Lower leg skin (tissue), 4 donors: Measurements from ENCODE around the gene LRGUK. TPM values are rescaled to one million over a fixed set of nuclear protein-coding genes. Genes with fewer than 3 reads are reported as not detected.
"Not testable (repeated sequence)": the region's sequence is repeated elsewhere in the genome, so short reads cannot be mapped to it uniquely, and the experiment has no call there.

ENCODE experiments used
- DNase-seq, 2 donors: peaks; one replicate each; pipeline ENCODE4 v3.0.0-alpha.2; 2019; ENCODE audit warnings: low spot score in 2 of 2
- H3K4me3 ChIP-seq: fragments of 200-600 bp; sonication (generic); 2 replicates; pipeline ENCODE4 v1.5.1; 2017; ENCODE audit warnings: mild to moderate bottlenecking, low read depth; ENCODE audit not compliant: poor library complexity, severe bottlenecking
- CTCF ChIP-seq, 3 donors: fragments of 450-650 bp; IDR thresholded peaks; one replicate each; pipeline ENCODE4 v1.5.1; 2016; ENCODE audit warnings: antibody characterized with exemption in 3 of 3, mild to moderate bottlenecking in 3 of 3, moderate library complexity in 2 of 3
- POLR2A ChIP-seq, 2 donors: fragments of 450-650 bp; IDR thresholded peaks; one replicate each; pipeline ENCODE4 v1.6.1; 2016 to 2017; ENCODE audit warnings: antibody characterized with exemption in 2 of 2, mild to moderate bottlenecking in 1 of 2, moderate library complexity in 1 of 2
- WGBS, 2 donors: methylation state at CpG; one replicate each; pipeline ENCODE4 v1.1.5; 2018; 5-methylcytosine and 5-hydroxymethylcytosine counted together
- intact Hi-C: fragments of 100-400 bp; cut with DNase I; formaldehyde crosslinking; loops from one replicate; pipeline ENCODE4 v1.15.0; 2023; ENCODE audit warnings: low total_unique reads
- total RNA-seq, 4 donors: library from RNA; depleted of rRNA; stranded (reverse); fragments of >200 nt; gene quantifications; one replicate each; pipeline ENCODE4 v1.1.0, GENCODE V29; 2016

LRGUK gene
- total RNA-seq, 4 donors from 2014 or later: 0.08 to 0.68 (median 0.18) TPM

GRCh38 chr7:134293002-134293740 lies 166.0 kb downstream of the LRGUK start:
- no peak overlapping the region for H3K4me3 ChIP-seq
- peak in 1 of 2 donors; percentile 22 for DNase-seq
- TF ChIP-seq POLR2A (IDR thresholded peaks at IDR 0.05) (no peak), CTCF (IDR thresholded peaks at IDR 0.05) (peak in 1 of 3 donors; percentile 14)
- intact Hi-C loops: no loop called here
- WGBS, 2 donors: 91 to 92% methylated on average over 12 of the region's 12 CpGs

GRCh38 chr7:134295982-134296381 lies 168.8 kb downstream of the LRGUK start:
- H3K4me3 ChIP-seq, DNase-seq, intact Hi-C loops: not testable (repeated sequence)
- 79 to 81% methylated on average over 7 of the region's 7 CpGs for WGBS, 2 donors

GRCh38 chr7:134297489-134297888 lies 170.3 kb downstream of the LRGUK start:
- TF ChIP-seq POLR2A (IDR thresholded peaks at IDR 0.05) (no peak), CTCF (IDR thresholded peaks at IDR 0.05) (no peak)
- WGBS, 2 donors: 92 to 94% methylated on average over 2 of the region's 2 CpGs
- intact Hi-C loops: no loop called here

DNA sequence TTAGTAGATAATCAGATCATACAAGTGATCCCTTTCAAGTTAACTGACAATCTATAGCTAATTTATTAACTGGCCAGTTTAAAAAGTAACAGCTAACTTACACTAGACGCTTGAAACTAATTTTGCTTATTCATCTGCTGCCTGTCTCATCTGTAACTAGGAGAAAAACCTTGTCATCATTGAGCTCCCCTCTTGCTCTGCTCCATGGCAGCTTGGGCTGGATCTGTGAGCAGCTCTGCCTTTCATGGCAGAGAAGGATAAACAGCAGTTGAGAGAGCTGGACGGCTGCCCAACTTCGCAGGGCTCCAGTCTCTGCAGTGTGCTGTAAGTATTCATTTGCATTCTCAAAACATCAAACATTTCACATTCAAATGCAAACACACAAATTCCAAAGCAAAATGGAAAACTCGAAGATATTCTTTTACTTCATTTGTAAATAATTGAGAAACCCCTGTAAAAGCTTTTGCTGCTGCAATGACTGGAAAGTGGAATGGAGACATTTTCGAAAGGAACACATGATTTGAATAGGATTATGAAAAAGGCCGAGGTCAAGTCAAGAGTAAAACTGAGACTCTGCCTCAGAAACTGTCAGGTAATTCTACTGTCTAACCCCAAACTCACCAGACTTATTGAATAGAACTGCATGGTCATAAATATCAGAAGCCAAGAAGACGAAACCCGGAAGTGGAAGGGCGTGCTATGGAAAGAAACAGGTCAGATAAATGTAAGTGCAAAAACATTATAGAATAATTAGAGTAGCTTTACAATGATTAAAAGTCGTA lies 172.0 kb downstream of the LRGUK start:
- intact Hi-C loops: no loop called here
- WGBS, 2 donors: 67 to 71% methylated on average over 10 of the region's 10 CpGs
- no peak overlapping the region for H3K4me3 ChIP-seq
- TF ChIP-seq POLR2A (IDR thresholded peaks at IDR 0.05): no peak
- no peak for TF ChIP-seq CTCF (IDR thresholded peaks at IDR 0.05)
- no peak for DNase-seq

More at GRCh38 chr7:134297489-134297888, 170.3 kb downstream of the LRGUK start:
- no peak overlapping the region for H3K4me3 ChIP-seq
- DNase-seq: no peak

GRCh38 chr7:134300988-134301387 lies 173.8 kb downstream of the LRGUK start:
- no peak overlapping the region for H3K4me3 ChIP-seq
- no peak for DNase-seq
- intact Hi-C loops: no loop called here
- TF ChIP-seq POLR2A (IDR thresholded peaks at IDR 0.05): no peak
- TF ChIP-seq CTCF (IDR thresholded peaks at IDR 0.05): no peak
- WGBS, 2 donors: 85 to 91% methylated on average over 2 of the region's 2 CpGs

GRCh38 chr7:134301592-134301991 lies 174.5 kb downstream of the LRGUK start:
- TF ChIP-seq CTCF (IDR thresholded peaks at IDR 0.05): no peak
- TF ChIP-seq POLR2A (IDR thresholded peaks at IDR 0.05): no peak
- intact Hi-C loops: no loop called here
- no peak overlapping the region for H3K4me3 ChIP-seq
- no peak for DNase-seq
- WGBS, 2 donors: 89 to 93% methylated on average over 3 of the region's 3 CpGs
